ENCODE results near the gene KRT20. TPM values are rescaled to one million over a fixed set of nuclear protein-coding genes. Genes with fewer than 3 reads are reported as not detected.

KRT20 gene, protein sequence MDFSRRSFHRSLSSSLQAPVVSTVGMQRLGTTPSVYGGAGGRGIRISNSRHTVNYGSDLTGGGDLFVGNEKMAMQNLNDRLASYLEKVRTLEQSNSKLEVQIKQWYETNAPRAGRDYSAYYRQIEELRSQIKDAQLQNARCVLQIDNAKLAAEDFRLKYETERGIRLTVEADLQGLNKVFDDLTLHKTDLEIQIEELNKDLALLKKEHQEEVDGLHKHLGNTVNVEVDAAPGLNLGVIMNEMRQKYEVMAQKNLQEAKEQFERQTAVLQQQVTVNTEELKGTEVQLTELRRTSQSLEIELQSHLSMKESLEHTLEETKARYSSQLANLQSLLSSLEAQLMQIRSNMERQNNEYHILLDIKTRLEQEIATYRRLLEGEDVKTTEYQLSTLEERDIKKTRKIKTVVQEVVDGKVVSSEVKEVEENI
- total RNA-seq (2022; extraction: Qiagen RNA extraction), result 0.14 to 0.41 TPM (median 0.17 TPM) in 5 replicates

DNA sequence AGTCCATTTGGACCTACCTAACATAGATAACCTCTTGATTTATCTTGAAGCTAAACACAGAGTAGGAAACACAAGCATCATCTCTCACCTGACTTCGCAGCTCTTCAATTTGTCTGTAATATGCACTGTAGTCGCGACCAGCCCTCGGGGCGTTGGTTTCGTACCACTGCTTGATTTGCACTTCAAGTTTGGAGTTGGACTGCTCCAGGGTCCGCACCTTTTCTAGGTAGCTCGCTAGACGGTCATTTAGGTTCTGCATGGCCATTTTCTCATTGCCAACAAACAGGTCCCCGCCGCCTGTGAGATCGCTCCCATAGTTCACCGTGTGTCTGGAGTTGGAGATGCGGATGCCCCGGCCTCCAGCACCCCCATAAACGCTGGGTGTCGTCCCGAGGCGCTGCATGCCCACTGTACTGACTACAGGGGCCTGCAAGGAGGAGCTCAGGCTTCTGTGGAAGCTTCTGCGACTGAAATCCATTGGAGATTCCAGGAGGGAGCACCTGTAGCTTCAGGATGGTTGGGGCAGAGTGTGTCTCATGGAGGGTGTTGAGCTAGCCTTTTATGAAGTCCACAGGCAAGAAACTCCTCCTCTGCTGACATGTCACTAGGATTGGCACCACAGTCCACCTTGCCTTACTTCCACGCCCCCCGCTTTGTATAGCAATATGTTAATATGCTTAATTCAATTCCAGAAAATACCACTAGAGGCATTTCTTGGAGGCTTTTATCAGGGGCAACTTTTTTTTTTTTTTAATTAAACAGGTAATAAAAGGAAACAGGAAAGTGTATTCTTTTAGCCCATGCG, at the start of gene KRT20:
KRT20 (minus strand) TSS at position 535 of the 805 bp plus-strand sequence; CDS start at position 478, 57 bp downstream.

DNA sequence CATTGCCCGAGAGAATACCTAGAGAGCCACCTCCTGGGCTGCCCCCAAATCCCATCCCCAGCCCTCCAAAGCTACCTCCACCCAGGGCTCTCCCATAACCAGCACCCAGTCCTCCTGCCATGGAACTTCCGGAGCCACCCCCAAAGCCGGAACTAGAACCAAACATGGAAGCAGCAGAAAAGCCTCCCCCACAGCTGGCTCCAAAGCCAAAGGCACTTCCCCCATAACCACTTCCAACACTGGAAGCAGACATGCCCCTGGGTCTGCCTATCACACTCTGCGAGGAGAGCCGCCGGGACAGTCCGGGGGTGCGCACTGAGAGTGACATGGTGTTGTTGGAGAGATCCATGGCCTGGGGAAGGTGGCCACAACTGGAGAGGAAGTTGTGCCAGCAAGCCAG, 18.2 kb downstream of the KRT20 start, which contains the start of gene KRT12:
KRT12 (minus strand) TSS at position 386 of the 400 bp plus-strand sequence; CDS start at position 349, 37 bp downstream.

Other genes with a start within 250 kb of the KRT20 start
- 103 to 112 TPM (median 105 TPM) in 5 replicates for gene SMARCE1, start 237.4 kb downstream of the KRT20 start, total RNA-seq (2022; extraction: Qiagen RNA extraction)
- 0.31 to 0.58 TPM (median 0.43 TPM) in 4 of 5 replicates, not detected in the other for gene KRT222, start 220.1 kb downstream of the KRT20 start, total RNA-seq (2022; extraction: Qiagen RNA extraction)
- not detected in 5 replicates for gene KRT24, start 181.5 kb downstream of the KRT20 start, total RNA-seq (2022; extraction: Qiagen RNA extraction)
- gene KRT25, start 129.9 kb downstream of the KRT20 start, total RNA-seq (2022; extraction: Qiagen RNA extraction), result not detected in 5 replicates
- gene KRT26, start 113.0 kb downstream of the KRT20 start, total RNA-seq (2022; extraction: Qiagen RNA extraction), result not detected in 5 replicates
- gene KRT27, start 102.7 kb downstream of the KRT20 start, total RNA-seq (2022; extraction: Qiagen RNA extraction), result 0.06 TPM in 1 of 5 replicates, not detected in the others
- gene KRT28, start 85.3 kb downstream of the KRT20 start, total RNA-seq (2022; extraction: Qiagen RNA extraction), result not detected in 5 replicates
- 61.8 to 120 TPM (median 113 TPM) in 5 replicates for gene KRT10, start 62.6 kb downstream of the KRT20 start, total RNA-seq (2022; extraction: Qiagen RNA extraction)
- not detected in 5 replicates for gene KRT12, start 18.0 kb downstream of the KRT20 start, total RNA-seq (2022; extraction: Qiagen RNA extraction)
- 0.08 to 0.29 TPM (median 0.11 TPM) in 4 of 5 replicates, not detected in the other for gene KRT23, start 52.4 kb upstream of the KRT20 start, total RNA-seq (2022; extraction: Qiagen RNA extraction)
- gene KRT39, start 81.7 kb upstream of the KRT20 start, total RNA-seq (2022; extraction: Qiagen RNA extraction), result not detected in 5 replicates
- not detected in 5 replicates for gene KRT40, start 99.1 kb upstream of the KRT20 start, total RNA-seq (2022; extraction: Qiagen RNA extraction)
- not detected in 5 replicates for gene KRTAP3-3, start 108.9 kb upstream of the KRT20 start, total RNA-seq (2022; extraction: Qiagen RNA extraction)
- 0.26 to 0.44 TPM (median 0.29 TPM) in 5 replicates for gene KRTAP3-2, start 114.7 kb upstream of the KRT20 start, total RNA-seq (2022; extraction: Qiagen RNA extraction)
- 0.24 TPM in 1 of 5 replicates, not detected in the others for gene KRTAP3-1, start 123.9 kb upstream of the KRT20 start, total RNA-seq (2022; extraction: Qiagen RNA extraction)
- gene KRTAP1-5, start 142.0 kb upstream of the KRT20 start, total RNA-seq (2022; extraction: Qiagen RNA extraction), result not detected in 5 replicates
- gene KRTAP1-4, start 145.0 kb upstream of the KRT20 start, total RNA-seq (2022; extraction: Qiagen RNA extraction), result not detected in 5 replicates
- not detected in 5 replicates for gene KRTAP1-3, start 149.6 kb upstream of the KRT20 start, total RNA-seq (2022; extraction: Qiagen RNA extraction)
- not detected in 5 replicates for gene KRTAP1-1, start 156.2 kb upstream of the KRT20 start, total RNA-seq (2022; extraction: Qiagen RNA extraction)
- gene KRTAP2-1, start 162.1 kb upstream of the KRT20 start, total RNA-seq (2022; extraction: Qiagen RNA extraction), result not detected in 5 replicates
- gene KRTAP2-2, start 170.0 kb upstream of the KRT20 start, total RNA-seq (2022; extraction: Qiagen RNA extraction), result not detected in 5 replicates
- gene KRTAP2-3, start 174.9 kb upstream of the KRT20 start, total RNA-seq (2022; extraction: Qiagen RNA extraction), result 0.20 to 0.22 TPM in 2 of 5 replicates, not detected in the others
- gene KRTAP2-4, start 180.6 kb upstream of the KRT20 start, total RNA-seq (2022; extraction: Qiagen RNA extraction), result not detected in 5 replicates
- not detected in 5 replicates for gene KRTAP4-7, start 198.9 kb upstream of the KRT20 start, total RNA-seq (2022; extraction: Qiagen RNA extraction)
- gene KRTAP4-8, start 212.9 kb upstream of the KRT20 start, total RNA-seq (2022; extraction: Qiagen RNA extraction), result not detected in 5 replicates
- not detected in 5 replicates for gene KRTAP4-16, start 217.0 kb upstream of the KRT20 start, total RNA-seq (2022; extraction: Qiagen RNA extraction)
- gene KRTAP4-9, start 220.1 kb upstream of the KRT20 start, total RNA-seq (2022; extraction: Qiagen RNA extraction), result not detected in 5 replicates
- not detected in 5 replicates for gene KRTAP4-11, start 233.1 kb upstream of the KRT20 start, total RNA-seq (2022; extraction: Qiagen RNA extraction)
- gene KRTAP4-12, start 238.9 kb upstream of the KRT20 start, total RNA-seq (2022; extraction: Qiagen RNA extraction), result not detected in 5 replicates

Data from A549 treated with Hydrocortisone at 1 μM for 4 hours (cell line).